ENCODE measurements around the gene AMN1.

- TF ChIP-seq CTCF (IDR thresholded peaks at IDR 0.05 in 2 of 3, conservative IDR thresholded peaks at IDR 0.05 in 1 of 3; ENCODE audit: borderline replicate concordance in 1 of 3, insufficient read depth in 1 of 3, low read depth in 2 of 3, low read length in 2 of 3) (no peak), SRF (IDR thresholded peaks at IDR 0.05; ENCODE audit: low read depth) (no peak), JUND (IDR thresholded peaks at IDR 0.05) (no peak), POLR2A (IDR thresholded peaks at IDR 0.05; ENCODE audit: borderline replicate concordance, extremely low read depth, insufficient read depth, insufficient read length) (no peak), RAD21 (IDR thresholded peaks at IDR 0.05; ENCODE audit: low read depth) (no peak), REST (IDR thresholded peaks at IDR 0.05; ENCODE audit: low read depth) (no peak), ZNF274 (IDR thresholded peaks at IDR 0.05; ENCODE audit: low read depth, low read length) (no peak), YY1 (IDR thresholded peaks at IDR 0.05; ENCODE audit: extremely low read depth, insufficient replicate concordance, low read depth, low read length) (no peak)
These were observed 4.3 kb downstream of the AMN1 start for GRCh38 chr12:31724557-31724956.
